NB4 (cell line): ENCODE measurements around the gene ZFAND3.

ENCODE experiments used
- DNase-seq: peaks from one replicate; pipeline ENCODE4 v3.0.0; 2010; ENCODE audit warnings: low read depth
- H3K4me3 ChIP-seq: one replicate; pipeline ENCODE4 v1.5.1; 2011; ENCODE audit warnings: mild to moderate bottlenecking, low read depth, low read length, moderate library complexity
- MYC ChIP-seq: IDR thresholded peaks from 2 replicates; pipeline ENCODE4 v1.6.1; 2011; ENCODE audit warnings: low read depth, low read length
- POLR2A ChIP-seq: IDR thresholded peaks from 2 replicates; pipeline ENCODE4 v1.6.1; 2011; ENCODE audit warnings: mild to moderate bottlenecking; ENCODE audit not compliant: insufficient read length; ENCODE audit errors: extremely low read depth
- TF ChIP-seq, protein P1 (sequence below): IDR thresholded peaks from one replicate; pipeline ENCODE4 v1.5.1; 2012; ENCODE audit warnings: low read depth, low read length
- TF ChIP-seq, protein P2 (sequence below): IDR thresholded peaks from 2 replicates; pipeline ENCODE4 v1.6.1; 2011; ENCODE audit warnings: low read depth, low read length

Gene ZFAND3

DNA sequence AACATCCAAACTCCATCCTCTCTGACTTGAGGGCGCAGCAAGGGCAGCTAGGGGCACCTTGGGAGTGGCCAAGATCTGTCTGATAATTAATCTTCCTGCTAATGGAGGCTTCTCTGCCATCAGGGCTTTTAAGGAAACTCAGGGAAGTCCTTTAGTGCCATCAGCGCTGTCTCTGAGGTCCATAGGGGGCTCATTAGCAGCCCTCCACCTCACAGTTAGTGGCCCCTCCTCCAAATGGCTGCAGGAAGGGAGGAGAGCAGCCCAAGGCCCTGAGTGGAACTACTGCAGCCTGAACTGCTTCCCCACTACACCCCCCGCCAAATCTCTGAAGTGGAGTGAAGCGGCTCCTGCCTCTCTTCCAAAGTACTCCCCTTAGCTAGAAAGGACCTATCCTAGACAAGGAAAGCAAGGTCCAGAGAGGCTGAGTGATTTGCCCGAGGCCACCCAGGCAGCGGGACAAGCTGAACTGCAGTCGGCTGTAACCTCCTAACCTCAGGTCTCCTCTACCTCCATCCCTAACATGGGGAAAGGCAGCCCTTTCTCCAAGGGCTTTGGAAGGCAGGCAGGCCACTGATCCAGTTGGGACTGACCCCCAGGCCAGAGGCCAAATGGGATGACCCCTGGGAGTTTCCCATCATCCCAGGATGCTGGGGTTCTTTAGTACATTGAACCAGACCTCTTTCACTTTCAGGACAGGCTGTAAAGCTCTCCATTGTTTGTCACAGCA lies 39.5 kb upstream of the ZFAND3 start:
- no peak overlapping the region for H3K4me3 ChIP-seq
- DNase-seq: no peak
- TF ChIP-seq, protein P1, sequence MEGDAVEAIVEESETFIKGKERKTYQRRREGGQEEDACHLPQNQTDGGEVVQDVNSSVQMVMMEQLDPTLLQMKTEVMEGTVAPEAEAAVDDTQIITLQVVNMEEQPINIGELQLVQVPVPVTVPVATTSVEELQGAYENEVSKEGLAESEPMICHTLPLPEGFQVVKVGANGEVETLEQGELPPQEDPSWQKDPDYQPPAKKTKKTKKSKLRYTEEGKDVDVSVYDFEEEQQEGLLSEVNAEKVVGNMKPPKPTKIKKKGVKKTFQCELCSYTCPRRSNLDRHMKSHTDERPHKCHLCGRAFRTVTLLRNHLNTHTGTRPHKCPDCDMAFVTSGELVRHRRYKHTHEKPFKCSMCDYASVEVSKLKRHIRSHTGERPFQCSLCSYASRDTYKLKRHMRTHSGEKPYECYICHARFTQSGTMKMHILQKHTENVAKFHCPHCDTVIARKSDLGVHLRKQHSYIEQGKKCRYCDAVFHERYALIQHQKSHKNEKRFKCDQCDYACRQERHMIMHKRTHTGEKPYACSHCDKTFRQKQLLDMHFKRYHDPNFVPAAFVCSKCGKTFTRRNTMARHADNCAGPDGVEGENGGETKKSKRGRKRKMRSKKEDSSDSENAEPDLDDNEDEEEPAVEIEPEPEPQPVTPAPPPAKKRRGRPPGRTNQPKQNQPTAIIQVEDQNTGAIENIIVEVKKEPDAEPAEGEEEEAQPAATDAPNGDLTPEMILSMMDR: no peak
- TF ChIP-seq, protein P2, sequence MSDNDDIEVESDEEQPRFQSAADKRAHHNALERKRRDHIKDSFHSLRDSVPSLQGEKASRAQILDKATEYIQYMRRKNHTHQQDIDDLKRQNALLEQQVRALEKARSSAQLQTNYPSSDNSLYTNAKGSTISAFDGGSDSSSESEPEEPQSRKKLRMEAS: no peak
- TF ChIP-seq MYC (no peak), POLR2A (no peak)

GRCh38 chr6:37781788-37782187 lies 37.7 kb upstream of the ZFAND3 start:
- DNase-seq: no peak
- TF ChIP-seq, protein P2: no peak
- TF ChIP-seq POLR2A: no peak
- TF ChIP-seq, protein P1: no peak
- no peak for TF ChIP-seq MYC

GRCh38 chr6:37783025-37783855 lies 36.3 kb upstream of the ZFAND3 start:
- H3K4me3 ChIP-seq: no peak overlapping the region
- DNase-seq: no peak
- TF ChIP-seq MYC (no peak), POLR2A (no peak)
- TF ChIP-seq, protein P1: no peak
- TF ChIP-seq, protein P2: no peak

More at GRCh38 chr6:37781788-37782187, 37.7 kb upstream of the ZFAND3 start:
- no peak overlapping the region for H3K4me3 ChIP-seq

GRCh38 chr6:37783856-37784584 lies 35.5 kb upstream of the ZFAND3 start:
- H3K4me3 ChIP-seq: no peak overlapping the region
- DNase-seq: peak; percentile 24
- no peak for TF ChIP-seq POLR2A
- TF ChIP-seq, protein P1: no peak
- no peak for TF ChIP-seq MYC
- TF ChIP-seq, protein P2: no peak

DNA sequence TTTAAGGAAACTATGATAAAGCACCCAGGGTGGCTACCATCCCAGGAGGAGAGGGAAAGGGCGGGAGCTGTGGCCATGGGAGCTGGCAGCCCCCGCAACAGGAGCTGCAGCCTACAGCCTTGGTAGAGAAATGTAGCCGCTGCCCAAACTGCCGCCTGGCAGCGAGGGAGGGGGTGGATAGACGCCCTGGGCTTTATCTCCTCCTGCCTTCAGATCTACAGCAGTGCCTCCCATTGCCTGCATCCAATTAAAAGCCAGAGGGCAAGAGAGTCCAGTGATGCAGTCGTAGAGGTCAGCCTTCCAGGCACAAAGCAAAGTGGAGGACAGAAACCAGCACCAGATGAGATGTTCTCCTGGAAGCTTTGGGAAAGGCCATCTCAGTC lies 35.0 kb upstream of the ZFAND3 start:
- no peak overlapping the region for H3K4me3 ChIP-seq
- TF ChIP-seq, protein P2: no peak
- no peak for TF ChIP-seq POLR2A
- no peak for TF ChIP-seq MYC
- TF ChIP-seq, protein P1: no peak
- no peak for DNase-seq
